ENCODE data around the gene ARHGAP10.

Gene ARHGAP10

GRCh38 chr4:147829401-147830101, 97.7 kb downstream of the ARHGAP10 start:
- DNase-seq, result no peak

GRCh38 chr4:147830102-147830463, 98.2 kb downstream of the ARHGAP10 start:
- DNase-seq, result no peak

GRCh38 chr4:147830987-147831386, 99.1 kb downstream of the ARHGAP10 start:
- no peak for DNase-seq

GRCh38 chr4:147831551-147832171, 99.8 kb downstream of the ARHGAP10 start:
- no peak for DNase-seq

GRCh38 chr4:147833254-147833653, 101.4 kb downstream of the ARHGAP10 start:
- no peak for DNase-seq

- DNase-seq, result no peak
Measured at GRCh38 chr4:147833741-147834140, 101.9 kb downstream of the ARHGAP10 start.

- DNase-seq, result no peak
Measured at GRCh38 chr4:147834480-147834879, 102.6 kb downstream of the ARHGAP10 start.

- no peak for DNase-seq
Measured at GRCh38 chr4:147836807-147837206, 104.9 kb downstream of the ARHGAP10 start.

- no peak for DNase-seq
Measured at GRCh38 chr4:147837435-147837834, 105.5 kb downstream of the ARHGAP10 start.

GRCh38 chr4:147837854-147838253, 106.0 kb downstream of the ARHGAP10 start:
- no peak for DNase-seq

- no peak for DNase-seq
Measured at GRCh38 chr4:147839200-147839599, 107.3 kb downstream of the ARHGAP10 start.

GRCh38 chr4:147839663-147840062, 107.8 kb downstream of the ARHGAP10 start:
- no peak for DNase-seq

- DNase-seq, result no peak
Measured at GRCh38 chr4:147840838-147841738, 109.2 kb downstream of the ARHGAP10 start.

GRCh38 chr4:147842573-147842972, 110.7 kb downstream of the ARHGAP10 start:
- DNase-seq, result no peak

GRCh38 chr4:147843162-147843561, 111.3 kb downstream of the ARHGAP10 start:
- DNase-seq, result no peak

GRCh38 chr4:147844781-147845180, 112.9 kb downstream of the ARHGAP10 start:
- no peak for DNase-seq

- DNase-seq, result peak in 1 of 2 donors; percentile 5
Measured at GRCh38 chr4:147846318-147847155, 114.6 kb downstream of the ARHGAP10 start.

- DNase-seq, result no peak
Measured at GRCh38 chr4:147847751-147848590, 116.1 kb downstream of the ARHGAP10 start.

- DNase-seq, result no peak
Measured at GRCh38 chr4:147848634-147849033, 116.7 kb downstream of the ARHGAP10 start.

- no peak for DNase-seq
Measured at GRCh38 chr4:147851135-147851534, 119.2 kb downstream of the ARHGAP10 start.

GRCh38 chr4:147853706-147854105, 121.8 kb downstream of the ARHGAP10 start:
- DNase-seq, result no peak

GRCh38 chr4:147854154-147854553, 122.3 kb downstream of the ARHGAP10 start:
- DNase-seq, result no peak

All from stimulated activated CD4-positive, alpha-beta T cell treated with anti-CD3 and anti-CD28 coated beads, Interleukin-2, amount 100 ng/mL, for 48 hours (primary cell).